ENCODE measurements around the gene CSNK1D. TPM values are rescaled to one million over a fixed set of nuclear protein-coding genes. Genes with fewer than 3 reads are reported as not detected.
A peak's percentile ranks its signal among the peaks of the same experiment; 100 is the strongest.

Gene CSNK1D
- total RNA-seq, 1 donor from 2014 or later: 118 TPM

DNA sequence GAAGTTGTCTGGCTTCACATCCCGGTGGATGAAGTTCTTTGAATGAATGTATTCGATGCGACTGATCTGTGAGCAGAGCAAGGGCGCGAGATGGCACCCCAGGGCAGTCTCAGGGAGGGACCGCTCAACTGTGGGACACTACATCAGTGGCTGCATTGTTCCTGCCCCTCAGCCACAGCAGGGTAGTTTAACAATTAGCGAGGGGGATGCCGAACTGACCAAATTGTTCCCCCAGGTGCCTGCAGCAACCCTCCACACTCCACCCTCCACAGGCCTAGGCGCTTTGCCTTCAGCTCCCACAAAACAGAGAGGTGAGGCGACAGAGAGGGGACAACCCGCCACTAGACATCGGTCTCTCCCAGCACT lies 20.3 kb downstream of the CSNK1D start:
- Mint-ChIP-seq H3K4me3 (ENCODE audit: unreplicated experiment) (no peak overlapping the region), H3K9me3 (ENCODE audit: unreplicated experiment) (no peaks in the 10 kb centered on the region), H3K27me3 (ENCODE audit: unreplicated experiment) (no peaks in the 10 kb centered on the region), H3K27ac (ENCODE audit: unreplicated experiment) (peak overlapping the region; percentile 18), H3K36me3 (ENCODE audit: unreplicated experiment) (peaks cover 53% of the 10 kb centered on the region), H3K4me1 (ENCODE audit: unreplicated experiment) (peaks cover 7% of the 10 kb centered on the region)
- DNase-seq (ENCODE audit: extremely low spot score, unreplicated experiment): no peak
- TF ChIP-seq, protein P1, sequence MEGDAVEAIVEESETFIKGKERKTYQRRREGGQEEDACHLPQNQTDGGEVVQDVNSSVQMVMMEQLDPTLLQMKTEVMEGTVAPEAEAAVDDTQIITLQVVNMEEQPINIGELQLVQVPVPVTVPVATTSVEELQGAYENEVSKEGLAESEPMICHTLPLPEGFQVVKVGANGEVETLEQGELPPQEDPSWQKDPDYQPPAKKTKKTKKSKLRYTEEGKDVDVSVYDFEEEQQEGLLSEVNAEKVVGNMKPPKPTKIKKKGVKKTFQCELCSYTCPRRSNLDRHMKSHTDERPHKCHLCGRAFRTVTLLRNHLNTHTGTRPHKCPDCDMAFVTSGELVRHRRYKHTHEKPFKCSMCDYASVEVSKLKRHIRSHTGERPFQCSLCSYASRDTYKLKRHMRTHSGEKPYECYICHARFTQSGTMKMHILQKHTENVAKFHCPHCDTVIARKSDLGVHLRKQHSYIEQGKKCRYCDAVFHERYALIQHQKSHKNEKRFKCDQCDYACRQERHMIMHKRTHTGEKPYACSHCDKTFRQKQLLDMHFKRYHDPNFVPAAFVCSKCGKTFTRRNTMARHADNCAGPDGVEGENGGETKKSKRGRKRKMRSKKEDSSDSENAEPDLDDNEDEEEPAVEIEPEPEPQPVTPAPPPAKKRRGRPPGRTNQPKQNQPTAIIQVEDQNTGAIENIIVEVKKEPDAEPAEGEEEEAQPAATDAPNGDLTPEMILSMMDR (IDR thresholded peaks at IDR 0.05): no peak

DNA sequence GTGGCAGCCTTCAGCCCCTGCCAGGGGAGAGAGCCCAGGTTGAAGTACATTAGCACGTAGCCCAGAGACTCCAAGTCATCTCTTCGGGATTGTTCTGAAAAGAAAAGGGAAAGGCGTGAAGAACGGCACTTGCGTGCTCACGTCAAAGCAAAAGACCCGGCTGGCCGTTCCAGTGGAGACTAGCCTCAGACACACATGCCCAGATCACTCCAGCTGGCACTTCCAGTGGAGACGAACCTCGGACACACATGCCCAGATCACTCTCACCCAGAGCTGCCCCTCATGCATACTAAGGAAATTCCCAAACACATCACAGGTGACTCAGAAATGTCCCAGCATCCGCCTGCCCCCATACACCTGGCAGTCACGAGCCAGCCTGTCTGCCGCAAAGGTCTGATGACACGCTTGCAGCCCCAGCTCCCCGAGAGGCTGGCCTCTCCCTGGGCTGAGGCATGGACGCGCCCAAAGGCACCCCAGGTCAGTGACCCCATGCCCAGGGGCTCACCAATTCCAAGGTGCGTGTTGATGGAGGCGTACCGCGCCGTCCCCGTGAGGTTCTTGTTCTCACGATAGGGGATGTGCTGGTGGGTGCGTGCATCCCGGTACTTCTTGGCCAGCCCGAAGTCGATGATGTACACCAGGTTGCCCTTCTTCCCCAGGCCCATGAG lies 20.9 kb downstream of the CSNK1D start:
- no peaks in the 10 kb centered on the region for H3K9me3 Mint-ChIP-seq (ENCODE audit: unreplicated experiment)
- peaks cover 55% of the 10 kb centered on the region for H3K36me3 Mint-ChIP-seq (ENCODE audit: unreplicated experiment)
- no peak for DNase-seq (ENCODE audit: extremely low spot score, unreplicated experiment)
- H3K27ac Mint-ChIP-seq (ENCODE audit: unreplicated experiment): peak overlapping the region; percentile 18
- no peaks in the 10 kb centered on the region for H3K27me3 Mint-ChIP-seq (ENCODE audit: unreplicated experiment)
- H3K4me1 Mint-ChIP-seq (ENCODE audit: unreplicated experiment): peaks cover 11% of the 10 kb centered on the region
- TF ChIP-seq, protein P1 (IDR thresholded peaks at IDR 0.05): no peak
- H3K4me3 Mint-ChIP-seq (ENCODE audit: unreplicated experiment): no peak overlapping the region

DNA sequence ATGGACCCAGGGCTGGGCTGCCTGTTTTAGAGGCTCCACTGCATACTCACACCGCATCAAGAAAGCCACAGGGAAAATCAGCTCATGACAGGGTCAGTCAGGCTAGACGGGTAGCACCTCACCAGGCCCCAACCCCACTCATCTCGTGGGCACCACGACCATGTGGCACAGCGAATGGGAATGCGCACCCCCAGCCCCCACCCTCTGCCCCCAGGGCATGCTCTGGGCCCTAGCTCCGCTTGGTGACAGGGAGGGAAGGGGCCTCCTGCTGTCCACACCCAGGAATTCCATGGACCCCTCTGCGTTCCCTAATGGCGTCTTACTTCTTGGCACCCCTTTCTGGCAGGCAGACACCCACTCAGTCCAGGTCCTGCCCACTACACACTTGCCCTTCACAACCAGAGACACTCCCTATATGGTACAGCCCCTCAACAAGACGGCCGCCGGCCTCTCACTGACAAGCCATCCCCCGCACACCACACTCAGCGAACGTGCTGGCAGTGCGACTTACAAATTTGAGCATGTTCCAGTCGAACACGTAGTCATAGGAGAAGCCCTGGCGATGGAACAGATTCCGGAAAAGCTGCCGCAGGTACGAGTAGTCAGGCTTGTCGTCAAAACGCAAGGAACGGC lies 22.5 kb downstream of the CSNK1D start:
- no peak for DNase-seq (ENCODE audit: extremely low spot score, unreplicated experiment)
- Mint-ChIP-seq H3K4me1 (ENCODE audit: unreplicated experiment) (peaks cover 22% of the 10 kb centered on the region), H3K36me3 (ENCODE audit: unreplicated experiment) (peaks cover 54% of the 10 kb centered on the region), H3K27ac (ENCODE audit: unreplicated experiment) (peak overlapping the region; percentile 38), H3K9me3 (ENCODE audit: unreplicated experiment) (no peaks in the 10 kb centered on the region), H3K4me3 (ENCODE audit: unreplicated experiment) (no peak overlapping the region), H3K27me3 (ENCODE audit: unreplicated experiment) (no peaks in the 10 kb centered on the region)
- TF ChIP-seq, protein P1 (IDR thresholded peaks at IDR 0.05): no peak

DNA sequence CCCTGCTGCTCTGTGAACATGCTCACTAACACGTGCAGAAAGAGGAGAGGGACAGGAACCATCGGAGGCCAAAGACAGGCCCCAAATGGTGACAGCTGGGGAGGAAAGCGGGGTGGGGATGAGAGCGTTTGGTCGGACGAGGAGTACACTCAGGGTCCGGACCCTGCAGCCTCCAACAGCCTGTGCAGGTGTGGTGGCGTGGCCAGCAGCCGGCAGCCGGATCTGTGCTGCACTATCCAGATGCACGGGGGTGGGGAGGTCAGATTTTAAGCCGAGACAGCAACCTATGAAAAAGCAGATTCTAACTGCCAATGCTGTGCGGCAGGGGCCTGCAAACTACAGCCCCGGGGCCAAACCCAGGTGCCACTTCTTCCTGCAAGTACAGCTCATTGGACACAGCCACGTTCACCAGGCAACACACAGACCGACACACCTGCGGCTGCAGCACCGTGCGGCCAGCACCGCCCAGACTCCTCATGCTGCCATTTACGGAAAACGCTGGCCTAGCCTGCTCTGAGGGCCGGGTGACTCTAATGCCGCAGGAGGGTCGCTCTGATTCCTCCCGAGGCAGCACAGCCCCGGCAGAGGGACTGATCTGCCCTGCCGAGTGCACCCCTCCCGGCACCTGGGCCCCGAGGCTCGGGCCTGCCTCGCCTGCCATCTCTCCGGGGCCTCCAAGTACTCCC lies 23.5 kb downstream of the CSNK1D start:
- Mint-ChIP-seq H3K36me3 (ENCODE audit: unreplicated experiment) (peaks cover 48% of the 10 kb centered on the region), H3K4me1 (ENCODE audit: unreplicated experiment) (peaks cover 22% of the 10 kb centered on the region), H3K9me3 (ENCODE audit: unreplicated experiment) (no peaks in the 10 kb centered on the region), H3K27me3 (ENCODE audit: unreplicated experiment) (no peaks in the 10 kb centered on the region), H3K27ac (ENCODE audit: unreplicated experiment) (no peak overlapping the region), H3K4me3 (ENCODE audit: unreplicated experiment) (no peak overlapping the region)
- TF ChIP-seq, protein P1 (IDR thresholded peaks at IDR 0.05): no peak
- no peak for DNase-seq (ENCODE audit: extremely low spot score, unreplicated experiment)
